Esophagus squamous epithelium (tissue), 5 donors: Measurements from ENCODE around the gene EDC4. TPM values are rescaled to one million over a fixed set of nuclear protein-coding genes. Genes with fewer than 3 reads are reported as not detected.

ENCODE experiments used
- DNase-seq: peaks from one replicate; lab custom pipeline; 2025; lab: John Stamatoyannopoulos, UW
- H3K27ac ChIP-seq, 4 donors: fragments of 200-600 bp; sonication (generic); one replicate each; pipeline ENCODE4 v1.5.1; 2016 to 2019; ENCODE audit warnings: mild to moderate bottlenecking in 1 of 4
- H3K27me3 ChIP-seq, 4 donors: fragments of 200-600 bp; sonication (generic); 1 replicate in 3 of 4; 2 replicates in 1 of 4; pipeline versions ENCODE4 v1.5.1 to v1.6.0; 2017 to 2021; ENCODE audit warnings: antibody characterized with exemption in 1 of 4
- H3K36me3 ChIP-seq, 3 donors: fragments of 200-600 bp; sonication (generic); one replicate each; pipeline ENCODE4 v1.5.1; 2016 to 2019
- H3K4me1 ChIP-seq, 3 donors: fragments of 200-600 bp; sonication (generic); one replicate each; pipeline ENCODE4 v1.5.1; 2017 to 2019
- H3K4me3 ChIP-seq, 4 donors: fragments of 200-600 bp; sonication (generic); 1 replicate in 3 of 4; 2 replicates in 1 of 4; pipeline ENCODE4 v1.5.1; 2016 to 2019; ENCODE audit warnings: mild to moderate bottlenecking in 2 of 4, moderate library complexity in 1 of 4
- H3K9me3 ChIP-seq, 3 donors: fragments of 200-600 bp; sonication (generic); one replicate each; pipeline ENCODE4 v1.5.1; 2016 to 2019
- CTCF ChIP-seq, 6 experiments: fragments of 450-650 bp in 4 of 6; fragments of 200-600 bp in 2 of 6; sonication (generic) in 2 of 6; IDR thresholded peaks; one replicate each; pipeline ENCODE4 v1.5.1; 2016 to 2019; ENCODE audit warnings: antibody characterized with exemption in 6 of 6, mild to moderate bottlenecking in 4 of 6, moderate library complexity in 4 of 6
- POLR2A ChIP-seq, 4 donors: fragments of 450-650 bp; IDR thresholded peaks; one replicate each; pipeline ENCODE4 v1.6.1; 2017; ENCODE audit warnings: antibody characterized with exemption in 4 of 4, mild to moderate bottlenecking in 4 of 4, moderate library complexity in 3 of 4
- WGBS, 2 donors: methylation state at CpG; one replicate each; pipeline ENCODE4 v1.1.5; 2018; 5-methylcytosine and 5-hydroxymethylcytosine counted together
- intact Hi-C: fragments of 100-400 bp; cut with DNase I; formaldehyde crosslinking; loops from one replicate; pipeline ENCODE4 v1.15.0; 2022
- total RNA-seq, 4 donors: library from RNA; depleted of rRNA; stranded (reverse); fragments of >200 nt; gene quantifications; one replicate each; pipeline ENCODE4 v1.1.0, GENCODE V29; 2016
- donor health status: DM: yes; HTN: yes; CAD: no.

EDC4 gene
- total RNA-seq, 4 donors from 2014 or later, result 26.5 to 46.9 (median 37.0) TPM

DNA sequence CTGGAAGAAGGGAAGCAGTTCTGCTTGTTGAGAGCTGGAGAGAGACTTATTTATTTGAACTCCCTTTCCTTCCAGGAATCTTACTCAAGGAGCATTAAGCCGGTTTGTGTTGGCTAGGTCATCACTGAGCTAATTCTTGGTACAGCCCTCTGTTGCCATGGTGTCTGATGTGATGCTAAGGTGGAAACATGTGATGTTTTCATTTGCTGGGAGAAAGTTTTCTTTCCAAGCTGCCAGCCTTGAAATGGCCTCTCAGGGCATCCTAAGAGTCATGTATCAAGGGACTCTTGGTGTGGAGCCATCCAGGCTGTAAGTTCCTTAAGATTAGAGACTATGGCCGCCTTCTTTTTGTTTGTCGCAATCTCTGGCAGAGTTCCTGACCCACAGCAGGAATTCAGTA is 24.4 kb downstream of the EDC4 start:
- TF ChIP-seq CTCF (IDR thresholded peaks at IDR 0.05), result no peak
- TF ChIP-seq POLR2A (IDR thresholded peaks at IDR 0.05), result no peak
- Histone ChIP-seq H3K36me3 (peaks cover 0 to 16% (median 0%) of the 10 kb centered on the region in 3 donors), H3K27me3 (no peaks in the 10 kb centered on the region), H3K9me3 (no peaks in the 10 kb centered on the region), H3K4me3 (no peak overlapping the region), H3K27ac (peak overlapping the region in 2 of 4 donors; percentile 47 to 62), H3K4me1 (peaks cover 25 to 63% (median 48%) of the 10 kb centered on the region in 3 donors)
- intact Hi-C loops, result no loop called here
- no peak for DNase-seq
- 63 to 78% methylated on average over 3 of the region's 3 CpGs for WGBS, 2 donors

- Histone ChIP-seq H3K4me1 (peaks cover 11 to 23% (median 17%) of the 10 kb centered on the region in 3 donors), H3K36me3 (peaks cover 0 to 45% (median 0%) of the 10 kb centered on the region in 3 donors), H3K27ac (no peak overlapping the region), H3K27me3 (no peaks in the 10 kb centered on the region), H3K9me3 (no peaks in the 10 kb centered on the region), H3K4me3 (no peak overlapping the region)
- intact Hi-C loops, result no loop called here
- TF ChIP-seq POLR2A (IDR thresholded peaks at IDR 0.05) (no peak), CTCF (IDR thresholded peaks at IDR 0.05) (no peak)
- no peak for DNase-seq
- WGBS, 2 donors, result 93 to 96% methylated on average over 3 to 5 of the region's 5 CpGs
Observed at GRCh38 chr16:67901734-67902133, 28.9 kb downstream of the EDC4 start.

GRCh38 chr16:67902831-67903230 is 30.0 kb downstream of the EDC4 start:
- WGBS, 2 donors, result 83 to 88% methylated on average over 3 to 4 of the region's 4 CpGs

GRCh38 chr16:67907397-67908180 is 34.7 kb downstream of the EDC4 start:
- H3K4me3 ChIP-seq, result no peak overlapping the region

More at GRCh38 chr16:67902831-67903230, 30.0 kb downstream of the EDC4 start:
- Histone ChIP-seq H3K27ac (peak overlapping the region in 1 of 4 donors; percentile 21), H3K4me1 (peaks cover 0 to 12% (median 6%) of the 10 kb centered on the region in 3 donors), H3K9me3 (no peaks in the 10 kb centered on the region), H3K4me3 (no peak overlapping the region), H3K27me3 (no peaks in the 10 kb centered on the region), H3K36me3 (peaks cover 0 to 45% (median 0%) of the 10 kb centered on the region in 3 donors)
- TF ChIP-seq POLR2A (IDR thresholded peaks at IDR 0.05) (no peak), CTCF (IDR thresholded peaks at IDR 0.05) (no peak)
- no peak for DNase-seq
- intact Hi-C loops, result no loop called here

More at GRCh38 chr16:67907397-67908180, 34.7 kb downstream of the EDC4 start:
- H3K4me1 ChIP-seq, result peaks cover 0 to 13% (median 0%) of the 10 kb centered on the region in 3 donors
- H3K36me3 ChIP-seq, result peaks cover 0 to 69% (median 21%) of the 10 kb centered on the region in 3 donors
- WGBS, 2 donors, result 83 to 84% methylated on average over 7 to 9 of the region's 11 CpGs
- H3K27me3 ChIP-seq, result no peaks in the 10 kb centered on the region
- DNase-seq, result no peak
- intact Hi-C loops, result no loop called here
- no peaks in the 10 kb centered on the region for H3K9me3 ChIP-seq
- TF ChIP-seq CTCF (IDR thresholded peaks at IDR 0.05) (no peak), POLR2A (IDR thresholded peaks at IDR 0.05) (no peak)
- H3K27ac ChIP-seq, result no peak overlapping the region
